GM13976 (cell line): ENCODE measurements around the gene CEP152.

Experiments
- DNase-seq: peaks from one replicate; pipeline ENCODE4 v3.0.0; 2012; ENCODE audit warnings: low spot score
- in situ Hi-C: fragments of 300-500 bp; cut with MboI; formaldehyde crosslinking; loops from one replicate; pipeline ENCODE4 v1.12.0; 2022; ENCODE audit warnings: low sequenced_read_pairs, mixed read lengths, inconsistent platforms; ENCODE audit not compliant: unreplicated experiment
- TF ChIP-seq, protein P1 (sequence below): IDR thresholded peaks from 2 replicates; pipeline ENCODE4 v1.5.1; 2012; ENCODE audit warnings: borderline replicate concordance, mild to moderate bottlenecking; ENCODE audit not compliant: insufficient read depth; ENCODE audit errors: extremely low read depth, missing control alignments, control extremely low read depth

Gene CEP152

DNA sequence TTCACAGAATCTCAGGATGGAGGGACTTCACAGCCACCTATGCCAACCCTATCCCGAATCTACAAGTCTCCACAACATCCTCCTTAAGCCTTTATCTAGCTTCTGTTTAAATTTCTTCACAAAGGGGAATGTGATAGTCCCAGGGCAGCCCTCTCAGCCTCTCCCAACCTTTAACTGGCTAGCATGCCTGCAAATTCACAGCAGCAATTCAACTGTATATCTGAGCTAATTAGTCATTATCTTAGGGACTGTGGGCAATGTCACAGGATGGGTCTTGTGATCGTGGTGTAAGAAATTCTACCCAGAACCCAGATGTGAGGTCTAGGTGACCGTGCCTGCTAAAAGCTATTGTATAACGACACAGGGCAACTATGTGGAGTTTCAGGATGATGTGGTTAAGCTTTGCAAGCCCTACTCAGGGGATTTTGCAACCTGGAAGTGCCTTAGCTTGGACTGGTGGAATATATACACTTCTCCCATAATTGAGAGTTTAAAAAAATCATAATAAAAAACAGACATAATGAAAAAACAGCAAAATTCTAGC is 99.8 kb downstream of the CEP152 start:
- in situ Hi-C loops: no loop called here
- DNase-seq: no peak
- TF ChIP-seq, protein P1, sequence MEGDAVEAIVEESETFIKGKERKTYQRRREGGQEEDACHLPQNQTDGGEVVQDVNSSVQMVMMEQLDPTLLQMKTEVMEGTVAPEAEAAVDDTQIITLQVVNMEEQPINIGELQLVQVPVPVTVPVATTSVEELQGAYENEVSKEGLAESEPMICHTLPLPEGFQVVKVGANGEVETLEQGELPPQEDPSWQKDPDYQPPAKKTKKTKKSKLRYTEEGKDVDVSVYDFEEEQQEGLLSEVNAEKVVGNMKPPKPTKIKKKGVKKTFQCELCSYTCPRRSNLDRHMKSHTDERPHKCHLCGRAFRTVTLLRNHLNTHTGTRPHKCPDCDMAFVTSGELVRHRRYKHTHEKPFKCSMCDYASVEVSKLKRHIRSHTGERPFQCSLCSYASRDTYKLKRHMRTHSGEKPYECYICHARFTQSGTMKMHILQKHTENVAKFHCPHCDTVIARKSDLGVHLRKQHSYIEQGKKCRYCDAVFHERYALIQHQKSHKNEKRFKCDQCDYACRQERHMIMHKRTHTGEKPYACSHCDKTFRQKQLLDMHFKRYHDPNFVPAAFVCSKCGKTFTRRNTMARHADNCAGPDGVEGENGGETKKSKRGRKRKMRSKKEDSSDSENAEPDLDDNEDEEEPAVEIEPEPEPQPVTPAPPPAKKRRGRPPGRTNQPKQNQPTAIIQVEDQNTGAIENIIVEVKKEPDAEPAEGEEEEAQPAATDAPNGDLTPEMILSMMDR: no peak

DNA sequence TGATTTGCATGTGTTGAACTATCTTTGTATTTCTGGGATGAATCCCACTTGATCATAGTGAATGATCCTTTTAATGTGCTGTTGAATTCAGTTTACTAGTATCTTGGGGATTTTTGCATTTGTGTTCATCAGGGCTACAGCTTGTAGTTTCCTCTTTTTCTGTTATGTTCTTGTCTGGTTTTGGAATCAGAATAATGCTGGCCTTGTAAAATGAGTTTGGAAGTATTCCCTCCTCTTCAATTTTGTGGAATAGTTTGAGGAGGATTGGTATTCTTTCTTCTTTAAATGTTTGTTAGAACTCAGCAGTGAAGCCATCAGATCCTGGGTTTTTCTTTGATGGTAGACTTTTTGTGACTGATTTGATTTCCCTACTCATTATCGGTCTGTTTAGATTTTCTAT is 102.2 kb downstream of the CEP152 start:
- DNase-seq: no peak
- in situ Hi-C loops: no loop called here
- TF ChIP-seq, protein P1: no peak

DNA sequence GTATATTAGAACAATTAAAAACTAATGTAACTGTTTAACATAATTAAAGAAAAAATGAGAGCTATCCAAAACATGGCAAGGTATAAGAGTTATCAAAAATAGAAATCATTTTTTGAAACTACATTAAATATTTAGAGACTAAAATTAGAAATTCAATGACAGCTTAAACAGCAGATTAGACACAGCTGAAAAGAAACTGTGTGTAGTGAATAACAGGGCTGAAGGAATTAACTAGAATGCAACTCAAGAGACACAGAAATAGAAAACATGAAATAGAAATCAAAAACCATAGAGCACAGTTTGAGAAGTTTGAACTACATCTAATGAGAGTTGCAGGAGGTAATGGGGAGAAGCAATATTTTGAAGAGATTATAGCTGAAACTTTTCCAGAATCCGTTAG is 105.5 kb downstream of the CEP152 start:
- TF ChIP-seq, protein P1: no peak
- in situ Hi-C loops: no loop called here
- no peak for DNase-seq

DNA sequence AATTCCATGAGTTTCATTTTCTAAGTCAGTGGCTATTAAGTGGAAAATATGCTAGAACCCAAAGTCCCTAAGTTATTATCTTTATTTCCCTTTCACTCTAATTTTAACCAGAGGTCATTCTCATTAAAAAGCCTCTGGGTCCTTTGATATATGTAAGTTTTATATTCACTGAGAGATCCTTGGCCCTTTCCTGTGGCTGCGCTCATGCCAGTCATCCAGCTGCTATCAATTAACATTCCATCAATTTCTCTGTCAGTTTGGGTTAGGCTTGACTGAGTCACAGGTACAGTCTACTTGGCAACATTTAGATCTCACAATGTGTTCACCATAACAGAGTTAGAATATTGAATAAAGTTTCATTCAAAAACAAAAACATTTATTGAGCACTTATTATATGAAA is 107.3 kb downstream of the CEP152 start:
- DNase-seq: no peak
- in situ Hi-C loops: no loop called here
- TF ChIP-seq, protein P1: no peak

DNA sequence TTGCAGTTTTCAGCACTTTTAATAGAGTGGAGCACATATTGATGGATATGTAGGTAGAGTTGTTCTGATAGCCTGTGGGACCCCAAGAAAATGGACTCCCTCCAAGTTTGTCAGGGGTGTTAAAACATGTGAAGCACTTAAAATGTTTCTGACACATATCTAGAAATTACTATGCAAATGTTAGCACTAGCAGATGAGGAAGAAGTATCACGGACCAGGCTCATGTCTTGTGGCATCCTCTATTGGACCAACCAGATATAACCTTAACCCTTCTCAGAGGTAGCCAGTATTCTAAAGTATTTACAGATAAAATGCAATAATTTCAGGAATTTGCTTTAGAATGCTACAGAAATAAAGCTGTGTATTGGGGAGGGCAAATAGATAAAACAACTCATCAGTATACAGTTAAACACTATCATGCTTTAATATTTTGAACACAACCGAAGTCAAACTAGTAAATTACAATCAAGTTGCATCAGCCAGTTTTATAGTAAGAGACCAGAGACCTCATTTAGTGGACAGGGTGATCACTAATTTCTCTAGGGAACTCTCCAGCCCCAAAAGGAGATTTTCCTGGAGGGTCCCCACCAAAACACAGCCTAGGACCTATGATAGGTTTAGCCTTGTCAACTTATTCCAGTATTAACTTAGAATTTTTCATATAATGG is 108.2 kb downstream of the CEP152 start:
- in situ Hi-C loops: no loop called here
- DNase-seq: no peak
- TF ChIP-seq, protein P1: no peak

DNA sequence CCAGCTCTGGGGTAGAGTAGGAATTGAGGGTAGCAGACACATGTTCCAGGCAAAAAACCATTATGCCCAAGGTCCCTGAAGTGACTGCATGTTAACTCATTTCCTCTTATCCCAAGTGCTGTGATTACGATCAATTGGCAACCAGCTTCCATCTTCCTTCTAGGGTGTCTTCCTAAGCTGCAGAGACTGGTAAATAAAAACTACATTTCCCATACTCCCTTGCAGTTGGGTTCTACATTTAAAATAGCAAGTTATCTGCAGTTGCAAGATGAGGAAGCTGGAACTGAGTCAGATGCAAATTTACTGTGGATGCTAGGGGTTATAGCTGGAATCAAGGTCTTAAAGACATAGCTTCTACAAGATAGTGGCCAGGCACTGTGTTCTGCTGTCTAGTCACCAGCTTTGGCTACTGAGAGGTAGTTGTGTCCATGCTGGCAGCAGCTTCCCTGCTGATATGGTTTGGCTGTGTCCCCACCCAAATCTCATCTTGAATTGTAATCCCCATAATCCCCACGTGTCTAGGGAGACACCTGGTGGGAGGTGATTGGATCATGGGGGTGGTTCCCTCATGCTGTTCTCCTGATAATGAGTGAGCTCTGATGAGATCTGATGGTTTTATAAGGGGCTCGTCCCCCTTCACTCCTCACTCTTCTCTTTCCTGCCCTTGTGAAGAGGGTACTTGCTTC is 114.1 kb downstream of the CEP152 start:
- DNase-seq: no peak
- TF ChIP-seq, protein P1: no peak
- in situ Hi-C loops: no loop called here
